ENCODE data around the gene PDE4B.

DNA sequence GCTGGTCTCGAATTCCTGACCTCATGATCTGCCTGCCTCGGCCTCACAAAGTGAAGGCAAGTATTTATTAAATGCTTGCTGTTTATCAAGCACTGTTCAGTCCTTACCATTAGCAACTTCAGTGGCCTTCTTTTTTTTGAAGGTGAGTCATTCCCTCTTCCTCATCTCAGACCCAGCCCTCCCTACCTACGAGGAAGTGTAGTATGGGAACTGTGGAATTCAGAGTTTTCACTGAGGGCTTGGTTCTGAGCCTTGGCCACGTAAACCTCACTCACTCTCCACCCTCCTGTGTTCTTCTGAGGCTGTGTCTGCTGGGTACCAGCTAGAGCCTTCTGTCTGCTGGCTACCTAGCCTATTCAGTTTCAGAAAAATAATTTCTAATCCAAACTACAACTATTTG is 523.0 kb downstream of the PDE4B start:
- TF ChIP-seq, protein P1, sequence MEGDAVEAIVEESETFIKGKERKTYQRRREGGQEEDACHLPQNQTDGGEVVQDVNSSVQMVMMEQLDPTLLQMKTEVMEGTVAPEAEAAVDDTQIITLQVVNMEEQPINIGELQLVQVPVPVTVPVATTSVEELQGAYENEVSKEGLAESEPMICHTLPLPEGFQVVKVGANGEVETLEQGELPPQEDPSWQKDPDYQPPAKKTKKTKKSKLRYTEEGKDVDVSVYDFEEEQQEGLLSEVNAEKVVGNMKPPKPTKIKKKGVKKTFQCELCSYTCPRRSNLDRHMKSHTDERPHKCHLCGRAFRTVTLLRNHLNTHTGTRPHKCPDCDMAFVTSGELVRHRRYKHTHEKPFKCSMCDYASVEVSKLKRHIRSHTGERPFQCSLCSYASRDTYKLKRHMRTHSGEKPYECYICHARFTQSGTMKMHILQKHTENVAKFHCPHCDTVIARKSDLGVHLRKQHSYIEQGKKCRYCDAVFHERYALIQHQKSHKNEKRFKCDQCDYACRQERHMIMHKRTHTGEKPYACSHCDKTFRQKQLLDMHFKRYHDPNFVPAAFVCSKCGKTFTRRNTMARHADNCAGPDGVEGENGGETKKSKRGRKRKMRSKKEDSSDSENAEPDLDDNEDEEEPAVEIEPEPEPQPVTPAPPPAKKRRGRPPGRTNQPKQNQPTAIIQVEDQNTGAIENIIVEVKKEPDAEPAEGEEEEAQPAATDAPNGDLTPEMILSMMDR (IDR thresholded peaks at IDR 0.05): no peak
- TF ChIP-seq EZH2 (IDR thresholded peaks at IDR 0.05) (no peak), EZH2phosphoT487 (IDR thresholded peaks at IDR 0.05) (no peak)
